ENCODE measurements around the gene KDSR. TPM values are rescaled to one million over a fixed set of nuclear protein-coding genes. Genes with fewer than 3 reads are reported as not detected.
A peak's percentile ranks its signal among the peaks of the same experiment; 100 is the strongest.

Gene KDSR
- total and polyA plus RNA-seq, 9 of the 15 experiments (the other 6 are each of a cell fraction or from before 2014, with no cell fraction given): 4.0 to 24.7 (median 12.4) TPM

GRCh38 chr18:63367053-63367953 lies at the start of gene KDSR (continued):
- TF ChIP-seq VEZF1 (CRISPR knock-in tag; IDR thresholded peaks at IDR 0.05): peak; percentile 52; the same call in 1 of the 2 replicates
- no peak for TF ChIP-seq HMG20A (CRISPR knock-in tag; conservative IDR thresholded peaks at IDR 0.05)
- TF ChIP-seq PYGO2 (tag; IDR thresholded peaks at IDR 0.05): no peak
- no peak for TF ChIP-seq PRPF4 (IDR thresholded peaks at IDR 0.05; ENCODE audit: insufficient read depth, low read depth, low read length, poor library complexity, severe bottlenecking)
- no peak for TF ChIP-seq CHAMP1 (IDR thresholded peaks at IDR 0.05)
- no peak for TF ChIP-seq ZNF77 (CRISPR knock-in tag; IDR thresholded peaks at IDR 0.05)
- TF ChIP-seq NR1H2 (CRISPR knock-in tag; IDR thresholded peaks at IDR 0.05): no peak
- no peak for TF ChIP-seq GABPA (tag; conservative IDR thresholded peaks at IDR 0.05; ENCODE audit: low read depth)
- TF ChIP-seq NEUROD1 (IDR thresholded peaks at IDR 0.05; ENCODE audit: borderline replicate concordance, low read depth, low read length, partially characterized antibody): peak; percentile 99
- no peak for TF ChIP-seq MCM3 (IDR thresholded peaks at IDR 0.05)
- TF ChIP-seq EP300 (IDR thresholded peaks at IDR 0.05; ENCODE audit: low read length): no peak
- peak; percentile 12; the same call in 1 of the 2 replicates for TF ChIP-seq ZNF263 (CRISPR knock-in tag; IDR thresholded peaks at IDR 0.05; ENCODE audit: borderline replicate concordance)
- no peak for TF ChIP-seq CHD1 (IDR thresholded peaks at IDR 0.05; ENCODE audit: low read length)
- TF ChIP-seq GMEB1 (CRISPR knock-in tag; IDR thresholded peaks at IDR 0.05): no peak
- TF ChIP-seq GATAD2B (IDR thresholded peaks at IDR 0.05; ENCODE audit: borderline replicate concordance): 0 out of 2 replicates have a peak, but pooled peaks have one; percentile 34
- no peak for TF ChIP-seq ZNF175 (CRISPR knock-in tag; IDR thresholded peaks at IDR 0.05; ENCODE audit: low read depth)
- TF ChIP-seq ZNF644 (tag; IDR thresholded peaks at IDR 0.05; ENCODE audit: low read depth): no peak
- no peak for TF ChIP-seq ZZZ3 (IDR thresholded peaks at IDR 0.05)
- TF ChIP-seq ELF1 (tag; IDR thresholded peaks at IDR 0.05): no peak
- no peak for TF ChIP-seq ZNF232 (CRISPR knock-in tag; IDR thresholded peaks at IDR 0.05)
